Activated naive CD4-positive, alpha-beta T cell treated with anti-CD3 and anti-CD28 coated beads, Interleukin-2, amount 50 U/mL, for 72 hours (primary cell): ENCODE results near the gene DDX24. TPM values are rescaled to one million over a fixed set of nuclear protein-coding genes. Genes with fewer than 3 reads are reported as not detected.

ENCODE experiments used
- ATAC-seq, 2 donors: fragments of 150-1000 bp; cut with Tn5 transposase; 2 replicates each; pipeline ENCODE4 v1.10.0; 2021; ENCODE audit warnings: mild to moderate bottlenecking in 2 of 2, moderate library complexity in 2 of 2
- DNase-seq, 2 donors: peaks; one replicate each; pipeline ENCODE4 v3.0.0; 2021 to 2022; ENCODE audit warnings: low spot score in 2 of 2
- H3K27ac Mint-ChIP-seq, 2 donors: one replicate each; pipeline ENCODE4 v1.8.0; 2022; ENCODE audit warnings: mild to moderate bottlenecking in 2 of 2, mixed read lengths in 2 of 2
- H3K36me3 Mint-ChIP-seq, 2 donors: one replicate each; pipeline ENCODE4 v1.8.0; 2022; ENCODE audit warnings: mixed read lengths in 2 of 2
- H3K9me3 Mint-ChIP-seq, 2 donors: one replicate each; pipeline ENCODE4 v1.8.0; 2022; ENCODE audit warnings: mixed read lengths in 2 of 2
- total RNA-seq, 2 donors: library from RNA; stranded (reverse); gene quantifications; one replicate each; pipeline ENCODE4 v1.2.3, GENCODE V29; 2022

Gene DDX24, protein sequence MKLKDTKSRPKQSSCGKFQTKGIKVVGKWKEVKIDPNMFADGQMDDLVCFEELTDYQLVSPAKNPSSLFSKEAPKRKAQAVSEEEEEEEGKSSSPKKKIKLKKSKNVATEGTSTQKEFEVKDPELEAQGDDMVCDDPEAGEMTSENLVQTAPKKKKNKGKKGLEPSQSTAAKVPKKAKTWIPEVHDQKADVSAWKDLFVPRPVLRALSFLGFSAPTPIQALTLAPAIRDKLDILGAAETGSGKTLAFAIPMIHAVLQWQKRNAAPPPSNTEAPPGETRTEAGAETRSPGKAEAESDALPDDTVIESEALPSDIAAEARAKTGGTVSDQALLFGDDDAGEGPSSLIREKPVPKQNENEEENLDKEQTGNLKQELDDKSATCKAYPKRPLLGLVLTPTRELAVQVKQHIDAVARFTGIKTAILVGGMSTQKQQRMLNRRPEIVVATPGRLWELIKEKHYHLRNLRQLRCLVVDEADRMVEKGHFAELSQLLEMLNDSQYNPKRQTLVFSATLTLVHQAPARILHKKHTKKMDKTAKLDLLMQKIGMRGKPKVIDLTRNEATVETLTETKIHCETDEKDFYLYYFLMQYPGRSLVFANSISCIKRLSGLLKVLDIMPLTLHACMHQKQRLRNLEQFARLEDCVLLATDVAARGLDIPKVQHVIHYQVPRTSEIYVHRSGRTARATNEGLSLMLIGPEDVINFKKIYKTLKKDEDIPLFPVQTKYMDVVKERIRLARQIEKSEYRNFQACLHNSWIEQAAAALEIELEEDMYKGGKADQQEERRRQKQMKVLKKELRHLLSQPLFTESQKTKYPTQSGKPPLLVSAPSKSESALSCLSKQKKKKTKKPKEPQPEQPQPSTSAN
- total RNA-seq: 100 to 1,000 TPM; 182 to 210 TPM

GRCh38 chr14:94080621-94081385 lies at the start of gene DDX24, which contains the start of gene IFI27L1:
TSS of gene DDX24 (minus strand) at chr14:94081202. CDS start at chr14:94079742, 1,460 bp downstream.
TSS of gene IFI27L1 (plus strand) at chr14:94081310. CDS start at chr14:94096938, 15,628 bp downstream.
- Mint-ChIP-seq H3K9me3 (no peaks in the 10 kb centered on the region), H3K36me3 (peaks cover 40 to 56% of the 10 kb centered on the region in 2 donors), H3K27ac (peak within 1 kb of the TSS; percentile 99)
- peak; percentile 98 to 99 for ATAC-seq
- peak; percentile 95 to 97 for DNase-seq

DNA sequence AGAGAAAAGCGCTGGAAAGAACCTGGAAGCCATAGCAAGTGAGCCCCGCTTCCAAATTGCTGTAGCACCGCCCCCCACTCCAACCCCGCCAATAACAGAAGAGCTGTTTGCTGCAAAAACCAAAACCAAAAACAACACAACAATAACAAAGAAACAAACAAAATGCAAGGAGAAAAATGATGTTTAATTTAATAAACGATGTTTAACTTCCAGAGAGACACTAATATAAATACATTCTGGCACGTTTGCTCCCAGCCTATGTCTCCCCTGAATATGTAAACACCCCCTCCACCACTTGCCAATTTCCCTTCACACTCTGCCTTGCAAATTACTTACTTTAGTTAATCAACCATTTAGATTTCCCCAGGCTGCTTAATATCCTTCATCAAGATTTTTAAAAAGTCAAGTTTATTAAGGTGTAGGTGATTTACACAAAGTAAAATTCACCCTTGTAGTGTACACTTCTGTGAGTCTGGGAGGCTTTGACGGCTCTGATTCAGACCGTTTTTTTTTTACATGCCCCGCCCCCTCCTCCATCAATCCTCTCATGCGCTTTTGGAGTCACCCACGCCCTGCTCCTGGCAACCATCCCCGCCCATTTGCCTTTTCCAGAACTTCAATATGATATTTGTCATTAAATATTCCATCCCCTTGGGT lies 48.9 kb upstream of the DDX24 start:
- Mint-ChIP-seq H3K36me3 (peaks cover 2 to 8% of the 10 kb centered on the region in 2 donors), H3K9me3 (peaks cover 0 to 1% of the 10 kb centered on the region in 2 donors), H3K27ac (peak overlapping the region; percentile 83 to 85)
- ATAC-seq (peak; percentile 59 to 70), DNase-seq (peak in 1 of 2 donors; percentile 51)

DNA sequence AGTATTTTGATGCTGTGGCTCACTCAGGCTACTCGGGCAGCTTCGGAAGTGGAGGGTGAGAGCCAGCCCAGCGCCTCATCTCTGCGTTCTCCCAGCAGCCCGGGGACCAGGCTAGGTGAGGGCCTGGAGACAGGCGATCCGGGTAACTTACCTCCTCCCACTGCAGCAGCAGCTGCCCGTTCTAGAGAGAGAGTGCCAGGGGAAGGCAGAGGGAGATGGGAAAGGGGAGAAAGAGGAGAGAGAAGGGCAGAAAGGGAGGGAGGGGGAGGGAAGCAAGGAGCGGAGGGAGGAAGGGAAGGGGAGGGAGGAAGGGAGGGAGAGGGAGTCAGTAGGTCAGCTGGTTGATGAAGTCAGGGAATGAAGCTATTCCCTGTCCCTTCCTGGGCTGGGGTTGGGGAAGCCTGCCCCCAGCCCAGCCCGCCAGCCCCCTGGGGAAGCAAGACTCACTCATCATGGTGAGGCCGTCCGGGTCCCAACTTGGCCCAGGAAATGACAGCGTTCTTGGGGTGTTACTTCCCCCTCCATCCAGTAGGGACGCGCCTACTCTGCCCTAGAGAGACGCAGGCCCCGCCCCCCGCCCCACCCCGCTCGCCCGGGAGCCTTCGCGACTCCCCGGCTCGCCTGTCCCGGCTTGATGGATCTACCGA lies 48.2 kb upstream of the DDX24 start, which contains the start of gene IFI27L2:
Gene IFI27L2, minus strand, starts transcription at position 494 of the 647 bp plus-strand sequence. Its CDS starts 40 bp downstream, at position 454.
- peak; percentile 67 to 72 for DNase-seq

GRCh38 chr14:94128216-94128839 lies 47.3 kb upstream of the DDX24 start:
- H3K27ac Mint-ChIP-seq: peak overlapping the region; percentile 72 to 83
- H3K36me3 Mint-ChIP-seq: peaks cover 0 to 11% of the 10 kb centered on the region in 2 donors
- ATAC-seq (no peak), DNase-seq (no peak)
- peaks cover 0 to under 1% of the 10 kb centered on the region in 2 donors for H3K9me3 Mint-ChIP-seq

More for the DNA sequence above, 48.2 kb upstream of the DDX24 start, which contains the start of gene IFI27L2:
- H3K36me3 Mint-ChIP-seq: peaks cover 0 to 6% of the 10 kb centered on the region in 2 donors
- ATAC-seq: peak; percentile 97 to 98
- H3K9me3 Mint-ChIP-seq: no peaks in the 10 kb centered on the region
- H3K27ac Mint-ChIP-seq: peak within 1 kb of the TSS; percentile 83 to 85

GRCh38 chr14:94127330-94127729 lies 46.3 kb upstream of the DDX24 start:
- Mint-ChIP-seq H3K9me3 (peaks cover 0 to 7% of the 10 kb centered on the region in 2 donors), H3K27ac (no peak overlapping the region), H3K36me3 (peaks cover 0 to 20% of the 10 kb centered on the region in 2 donors)
- DNase-seq: no peak
- no peak for ATAC-seq

GRCh38 chr14:94126800-94127199 lies 45.8 kb upstream of the DDX24 start:
- Mint-ChIP-seq H3K27ac (no peak overlapping the region), H3K9me3 (peaks cover 0 to 7% of the 10 kb centered on the region in 2 donors), H3K36me3 (peaks cover under 1 to 22% of the 10 kb centered on the region in 2 donors)
- no peak for ATAC-seq
- DNase-seq: no peak

DNA sequence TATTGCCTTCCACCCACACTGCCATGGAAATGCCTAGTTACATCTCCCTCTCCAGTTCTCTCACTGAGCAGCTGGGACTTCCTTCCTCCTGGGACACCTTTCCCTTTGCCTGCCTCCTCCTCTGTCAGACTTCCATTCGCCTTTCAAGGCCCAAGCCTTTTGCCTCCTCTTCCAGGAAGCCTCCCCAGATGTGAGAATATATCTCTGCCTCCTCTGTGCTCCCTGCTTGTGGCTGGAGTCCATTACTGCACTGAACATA lies 45.3 kb upstream of the DDX24 start:
- Mint-ChIP-seq H3K9me3 (peaks cover 0 to 7% of the 10 kb centered on the region in 2 donors), H3K27ac (peak overlapping the region in 1 of 2 donors; percentile 5), H3K36me3 (peaks cover 4 to 22% of the 10 kb centered on the region in 2 donors)
- ATAC-seq (no peak), DNase-seq (no peak)

DNA sequence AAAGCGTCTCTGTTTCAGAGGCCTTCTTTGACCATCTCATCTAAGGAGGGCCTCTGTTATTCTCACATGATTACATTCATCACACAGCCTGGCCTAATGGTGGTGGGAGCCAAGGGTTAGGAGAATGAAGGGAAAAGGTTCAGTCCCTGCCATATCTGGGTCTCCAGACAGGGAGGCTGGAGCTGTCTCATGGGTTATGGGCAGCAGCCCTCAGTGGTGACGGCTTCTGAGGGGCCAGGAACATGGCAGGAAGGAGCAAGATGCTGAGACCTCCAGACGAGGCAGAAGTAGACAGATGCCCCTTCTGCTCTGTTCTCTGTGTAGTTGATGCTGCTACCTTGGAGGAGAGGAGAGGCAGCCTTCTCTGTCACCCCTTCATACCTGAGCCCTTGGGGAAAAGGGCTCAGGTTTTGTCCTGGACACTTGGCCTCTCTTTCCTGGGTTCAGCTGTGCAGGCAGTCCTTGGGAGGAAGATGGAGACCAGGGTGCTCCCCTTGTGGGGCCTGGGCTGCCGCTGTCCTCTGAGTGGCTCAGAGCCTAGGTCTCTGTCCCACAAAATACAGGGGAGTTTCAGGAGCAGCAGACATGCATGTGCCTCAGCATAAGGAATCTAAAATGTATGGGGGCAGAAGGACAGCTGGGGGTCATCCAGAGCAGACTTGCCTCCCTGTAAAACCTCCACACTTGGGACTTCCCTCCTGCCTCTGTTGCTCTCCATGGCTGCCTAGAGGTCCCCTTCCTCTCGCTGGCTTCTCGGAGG lies 44.8 kb upstream of the DDX24 start:
- peaks cover 7 to 22% of the 10 kb centered on the region in 2 donors for H3K36me3 Mint-ChIP-seq
- ATAC-seq (no peak), DNase-seq (no peak)
- H3K9me3 Mint-ChIP-seq: peaks cover 2 to 10% of the 10 kb centered on the region in 2 donors
- peak overlapping the region in 1 of 2 donors; percentile 5 for H3K27ac Mint-ChIP-seq

- peak in 1 of 2 donors; percentile 25 for DNase-seq
- Mint-ChIP-seq H3K36me3 (peaks cover 13 to 25% of the 10 kb centered on the region in 2 donors), H3K9me3 (peaks cover 6 to 16% of the 10 kb centered on the region in 2 donors), H3K27ac (no peak overlapping the region)
- no peak for ATAC-seq
Observed at GRCh38 chr14:94124582-94125377, 43.8 kb upstream of the DDX24 start.

GRCh38 chr14:94123868-94124267 lies 42.9 kb upstream of the DDX24 start:
- Mint-ChIP-seq H3K9me3 (peaks cover 10 to 21% of the 10 kb centered on the region in 2 donors), H3K27ac (no peak overlapping the region), H3K36me3 (peaks cover 19 to 28% of the 10 kb centered on the region in 2 donors)
- ATAC-seq: no peak
- DNase-seq: no peak

- Mint-ChIP-seq H3K9me3 (peaks cover 10 to 21% of the 10 kb centered on the region in 2 donors), H3K27ac (no peak overlapping the region), H3K36me3 (peaks cover 19 to 23% of the 10 kb centered on the region in 2 donors)
- ATAC-seq (no peak), DNase-seq (peak in 1 of 2 donors; percentile 20)
Observed at GRCh38 chr14:94123296-94123695, 42.3 kb upstream of the DDX24 start.

DNA sequence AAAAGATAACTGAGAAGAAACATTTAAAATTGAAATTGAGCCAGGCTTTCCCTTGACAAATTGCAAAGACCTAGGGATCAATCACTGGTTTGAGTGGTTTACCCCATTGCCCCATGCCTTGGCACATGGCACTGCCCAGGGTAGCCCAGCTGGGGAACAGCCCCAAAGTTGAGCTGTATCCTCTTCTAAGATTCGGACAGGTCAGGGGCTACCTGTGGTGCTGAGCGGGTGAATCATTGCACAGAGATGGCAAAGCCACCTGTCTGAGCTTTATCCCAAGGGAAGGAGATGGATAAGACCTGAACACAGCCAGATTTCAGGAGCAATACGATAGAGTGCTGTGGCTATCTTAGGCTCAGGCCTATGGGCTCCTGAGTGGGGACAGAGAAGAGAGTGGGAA lies 41.4 kb upstream of the DDX24 start:
- DNase-seq (peak in 1 of 2 donors; percentile 18), ATAC-seq (no peak)
- Mint-ChIP-seq H3K36me3 (peaks cover 19 to 23% of the 10 kb centered on the region in 2 donors), H3K9me3 (peaks cover 10 to 21% of the 10 kb centered on the region in 2 donors), H3K27ac (no peak overlapping the region)

- peaks cover 19 to 23% of the 10 kb centered on the region in 2 donors for H3K36me3 Mint-ChIP-seq
- ATAC-seq (no peak), DNase-seq (peak in 1 of 2 donors; percentile 49)
- H3K27ac Mint-ChIP-seq: no peak overlapping the region
- H3K9me3 Mint-ChIP-seq: peaks cover 10 to 21% of the 10 kb centered on the region in 2 donors
Observed at GRCh38 chr14:94121485-94121884, 40.5 kb upstream of the DDX24 start.
